T-helper 2 cell treated with Interferon-gamma antibody and Interleukin-4, amounts not matched to agents 100 ng/mL and 5 ng/mL, for 36 hours (primary cell): ENCODE results near the gene CREB3L2. TPM values are rescaled to one million over a fixed set of nuclear protein-coding genes. Genes with fewer than 3 reads are reported as not detected.
"Not testable (repeated sequence)": the region's sequence is repeated elsewhere in the genome, so short reads cannot be mapped to it uniquely, and the experiment has no call there.

Source experiments
- intact Hi-C: fragments of 100-400 bp; cut with micrococcal nuclease; formaldehyde crosslinking; loops from one replicate; pipeline ENCODE4 v1.15.1; 2023
- total RNA-seq: library from RNA; stranded (reverse); gene quantifications from 2 replicates; pipeline ENCODE4 v1.2.3, GENCODE V29; 2022

The CREB3L2 gene
- total RNA-seq, 1 donor from 2014 or later, result 47.7 TPM

- intact Hi-C loops, result no loop called here
Observed at GRCh38 chr7:137970253-137970975, 31.5 kb downstream of the CREB3L2 start.

- intact Hi-C loops, result no loop called here
Observed at GRCh38 chr7:137969828-137970227, 32.1 kb downstream of the CREB3L2 start.

- intact Hi-C loops, result no loop called here
Observed at GRCh38 chr7:137968890-137969289, 33.0 kb downstream of the CREB3L2 start.

GRCh38 chr7:137968339-137968738 is 33.5 kb downstream of the CREB3L2 start:
- intact Hi-C loops, result not testable (repeated sequence)

- intact Hi-C loops, result no loop called here
Observed at GRCh38 chr7:137967143-137968018, 34.5 kb downstream of the CREB3L2 start.

GRCh38 chr7:137966641-137967142 is 35.2 kb downstream of the CREB3L2 start:
- intact Hi-C loops, result no loop called here

- intact Hi-C loops, result no loop called here
Observed at GRCh38 chr7:137965942-137966640, 35.8 kb downstream of the CREB3L2 start.

GRCh38 chr7:137964824-137965545 is 36.9 kb downstream of the CREB3L2 start:
- intact Hi-C loops, result no loop called here

- intact Hi-C loops, result no loop called here
Observed at GRCh38 chr7:137962875-137963507, 38.9 kb downstream of the CREB3L2 start.

GRCh38 chr7:137962491-137962874 is 39.4 kb downstream of the CREB3L2 start:
- intact Hi-C loops, result no loop called here

GRCh38 chr7:137961200-137962177 is 40.4 kb downstream of the CREB3L2 start:
- intact Hi-C loops, result no loop called here

GRCh38 chr7:137960020-137960419 is 41.9 kb downstream of the CREB3L2 start:
- intact Hi-C loops, result no loop called here

- intact Hi-C loops, result no loop called here
Observed at GRCh38 chr7:137958470-137959431, 43.1 kb downstream of the CREB3L2 start.

GRCh38 chr7:137957887-137958286 is 44.0 kb downstream of the CREB3L2 start:
- intact Hi-C loops, result no loop called here

GRCh38 chr7:137956591-137956990 is 45.3 kb downstream of the CREB3L2 start:
- intact Hi-C loops, result no loop called here

- intact Hi-C loops, result no loop called here
Observed at GRCh38 chr7:137956183-137956582, 45.7 kb downstream of the CREB3L2 start.

GRCh38 chr7:137954614-137955013 is 47.3 kb downstream of the CREB3L2 start:
- intact Hi-C loops, result no loop called here
